Body of pancreas (tissue), 4 donors: ENCODE data around the gene CDC25C.

ENCODE experiments used
- POLR2A ChIP-seq, 3 donors: fragments of 450-650 bp; IDR thresholded peaks; one replicate each; pipeline ENCODE4 v1.6.1; 2016; ENCODE audit warnings: antibody characterized with exemption in 3 of 3, mild to moderate bottlenecking in 2 of 3
- TF ChIP-seq, protein P1 (sequence below), 7 experiments: fragments of 450-650 bp in 4 of 7; fragments of 200-600 bp in 3 of 7; sonication (generic) in 3 of 7; IDR thresholded peaks; one replicate each; pipeline ENCODE4 v1.5.1; 2016 to 2019; ENCODE audit warnings: antibody characterized with exemption in 7 of 7

DNA sequence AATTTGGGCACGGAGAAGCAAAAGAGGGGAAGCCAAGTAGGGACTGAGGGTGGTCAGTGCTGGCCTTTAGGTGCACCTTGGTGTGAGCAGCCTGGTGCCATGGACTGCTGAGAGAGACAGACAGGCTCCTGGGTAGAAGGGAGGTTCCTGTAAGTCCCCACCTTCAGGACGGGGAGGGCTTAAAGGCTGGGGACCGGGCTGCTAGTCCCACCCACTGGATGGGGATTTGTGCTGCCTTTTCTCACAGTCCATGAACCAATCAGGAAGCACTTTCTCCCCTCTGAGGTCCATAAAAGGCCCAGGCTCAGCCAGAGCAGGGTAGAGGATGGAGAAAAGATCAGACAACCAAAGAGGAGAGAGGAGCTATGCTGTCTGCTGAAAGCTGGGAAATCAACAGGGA is 15.2 kb downstream of the CDC25C start:
- TF ChIP-seq, protein P1, sequence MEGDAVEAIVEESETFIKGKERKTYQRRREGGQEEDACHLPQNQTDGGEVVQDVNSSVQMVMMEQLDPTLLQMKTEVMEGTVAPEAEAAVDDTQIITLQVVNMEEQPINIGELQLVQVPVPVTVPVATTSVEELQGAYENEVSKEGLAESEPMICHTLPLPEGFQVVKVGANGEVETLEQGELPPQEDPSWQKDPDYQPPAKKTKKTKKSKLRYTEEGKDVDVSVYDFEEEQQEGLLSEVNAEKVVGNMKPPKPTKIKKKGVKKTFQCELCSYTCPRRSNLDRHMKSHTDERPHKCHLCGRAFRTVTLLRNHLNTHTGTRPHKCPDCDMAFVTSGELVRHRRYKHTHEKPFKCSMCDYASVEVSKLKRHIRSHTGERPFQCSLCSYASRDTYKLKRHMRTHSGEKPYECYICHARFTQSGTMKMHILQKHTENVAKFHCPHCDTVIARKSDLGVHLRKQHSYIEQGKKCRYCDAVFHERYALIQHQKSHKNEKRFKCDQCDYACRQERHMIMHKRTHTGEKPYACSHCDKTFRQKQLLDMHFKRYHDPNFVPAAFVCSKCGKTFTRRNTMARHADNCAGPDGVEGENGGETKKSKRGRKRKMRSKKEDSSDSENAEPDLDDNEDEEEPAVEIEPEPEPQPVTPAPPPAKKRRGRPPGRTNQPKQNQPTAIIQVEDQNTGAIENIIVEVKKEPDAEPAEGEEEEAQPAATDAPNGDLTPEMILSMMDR (IDR thresholded peaks at IDR 0.05): no peak
- no peak for TF ChIP-seq POLR2A (IDR thresholded peaks at IDR 0.05)
